Colonic mucosa (tissue), 4 donors: ENCODE results near the gene HABP2. TPM values are rescaled to one million over a fixed set of nuclear protein-coding genes. Genes with fewer than 3 reads are reported as not detected.

ENCODE experiments used
- DNase-seq: peaks from one replicate; pipeline ENCODE4 v3.0.0-alpha.2; 2020
- H3K27ac ChIP-seq: fragments of 200-600 bp; one replicate; pipeline ENCODE4 v1.8.0; 2021
- H3K27me3 ChIP-seq: fragments of 200-600 bp; one replicate; pipeline ENCODE4 v1.8.0; 2021
- H3K36me3 ChIP-seq: fragments of 200-600 bp; one replicate; pipeline ENCODE4 v1.8.0; 2021
- H3K4me1 ChIP-seq: fragments of 200-600 bp; one replicate; pipeline ENCODE4 v1.8.0; 2021; ENCODE audit warnings: mild to moderate bottlenecking
- H3K4me3 ChIP-seq: fragments of 200-600 bp; one replicate; pipeline ENCODE4 v1.8.0; 2021
- H3K9ac ChIP-seq, 2 donors: one replicate each; pipeline ENCODE4 v1.7.0; 2013; ENCODE audit warnings: control low read depth in 2 of 2, low read depth in 2 of 2, low read length in 2 of 2
- H3K9me3 ChIP-seq: fragments of 200-600 bp; one replicate; pipeline ENCODE4 v1.8.0; 2021
- CTCF ChIP-seq: fragments of 200-600 bp; IDR thresholded peaks from one replicate; pipeline ENCODE4 v1.8.0; 2022; ENCODE audit warnings: antibody characterized with exemption, mild to moderate bottlenecking
- intact Hi-C: fragments of 100-400 bp; cut with DNase I; formaldehyde crosslinking; loops from one replicate; pipeline ENCODE4 v1.14.1; 2022
- total RNA-seq, 2 donors: library from RNA; stranded (reverse); fragmentation: NEBNext Ultra II Directional in 1 of 2; extraction: Animal tissue kit (Norgen Biotek cat#: 25700) in 1 of 2; gene quantifications; one replicate each; pipeline ENCODE4 v1.2.1, GENCODE V29; 2021
- donor health status: healthy.
- donor health status: DM: no; HTN: no; CAD: no.
- donor health status: DM: no; HTN: no; CAD: no.

HABP2 gene
- total RNA-seq, 2 donors from 2014 or later: 0.79 TPM; not detected in 1

- no peak for TF ChIP-seq CTCF
- Histone ChIP-seq H3K4me1 (no peaks in the 10 kb centered on the region), H3K27me3 (no peaks in the 10 kb centered on the region), H3K9me3 (no peaks in the 10 kb centered on the region), H3K27ac (no peak overlapping the region), H3K36me3 (no peaks in the 10 kb centered on the region), H3K9ac (no peak overlapping the region), H3K4me3 (no peak overlapping the region)
- intact Hi-C loops: no loop called here
- DNase-seq: no peak
Observed at GRCh38 chr10:113617086-113617485, 64.2 kb downstream of the HABP2 start.

- H3K36me3 ChIP-seq: no peaks in the 10 kb centered on the region
- intact Hi-C loops: no loop called here
Observed at GRCh38 chr10:113618338-113618737, 65.5 kb downstream of the HABP2 start.

GRCh38 chr10:113619401-113619800, 66.5 kb downstream of the HABP2 start:
- no peak overlapping the region for H3K9ac ChIP-seq
- no peak for DNase-seq
- no peak overlapping the region for H3K27ac ChIP-seq
- no peak for TF ChIP-seq CTCF
- no peak overlapping the region for H3K4me3 ChIP-seq
- intact Hi-C loops: no loop called here
- H3K9me3 ChIP-seq: no peaks in the 10 kb centered on the region
- H3K4me1 ChIP-seq: no peaks in the 10 kb centered on the region
- no peaks in the 10 kb centered on the region for H3K36me3 ChIP-seq
- H3K27me3 ChIP-seq: no peaks in the 10 kb centered on the region

More at GRCh38 chr10:113618338-113618737, 65.5 kb downstream of the HABP2 start:
- Histone ChIP-seq H3K27ac (no peak overlapping the region), H3K9ac (no peak overlapping the region), H3K27me3 (no peaks in the 10 kb centered on the region), H3K4me3 (no peak overlapping the region), H3K4me1 (no peaks in the 10 kb centered on the region), H3K9me3 (no peaks in the 10 kb centered on the region)
- no peak for TF ChIP-seq CTCF
- no peak for DNase-seq

GRCh38 chr10:113620511-113620910, 67.7 kb downstream of the HABP2 start:
- Histone ChIP-seq H3K27ac (no peak overlapping the region), H3K27me3 (no peaks in the 10 kb centered on the region), H3K9me3 (no peaks in the 10 kb centered on the region), H3K4me3 (no peak overlapping the region), H3K36me3 (no peaks in the 10 kb centered on the region), H3K4me1 (no peaks in the 10 kb centered on the region), H3K9ac (no peak overlapping the region)
- DNase-seq: no peak
- no peak for TF ChIP-seq CTCF
- intact Hi-C loops: no loop called here

- H3K4me1 ChIP-seq: peaks cover 3% of the 10 kb centered on the region
- H3K27ac ChIP-seq: no peak overlapping the region
- no peak for TF ChIP-seq CTCF
- intact Hi-C loops: no loop called here
- no peaks in the 10 kb centered on the region for H3K36me3 ChIP-seq
- H3K27me3 ChIP-seq: no peaks in the 10 kb centered on the region
- no peak overlapping the region for H3K9ac ChIP-seq
- H3K4me3 ChIP-seq: no peak overlapping the region
- no peak for DNase-seq
- no peaks in the 10 kb centered on the region for H3K9me3 ChIP-seq
Observed at GRCh38 chr10:113620936-113621335, 68.1 kb downstream of the HABP2 start.

- intact Hi-C loops: no loop called here
- H3K27ac ChIP-seq: no peak overlapping the region
- no peaks in the 10 kb centered on the region for H3K9me3 ChIP-seq
- H3K36me3 ChIP-seq: no peaks in the 10 kb centered on the region
- TF ChIP-seq CTCF: no peak
- no peak overlapping the region for H3K9ac ChIP-seq
- peaks cover 5% of the 10 kb centered on the region for H3K4me1 ChIP-seq
- no peaks in the 10 kb centered on the region for H3K27me3 ChIP-seq
- H3K4me3 ChIP-seq: no peak overlapping the region
- no peak for DNase-seq
Observed at GRCh38 chr10:113621799-113622198, 68.9 kb downstream of the HABP2 start.
